PFSK-1 (cell line): Measurements from ENCODE around the gene DYNC1LI1.

Source experiments
- FOXP2 ChIP-seq: optimal IDR thresholded peaks from 2 replicates; pipeline ENCODE3; 2011; ENCODE audit warnings: borderline replicate concordance, control low read depth, inconsistent platforms; ENCODE audit not compliant: insufficient read depth; ENCODE audit errors: extremely low read length, extremely low read depth
- TAF1 ChIP-seq: IDR thresholded peaks from 2 replicates; pipeline ENCODE4 v1.6.1; 2012; ENCODE audit warnings: low read length, control low read depth, borderline replicate concordance; ENCODE audit not compliant: insufficient read depth
- TF ChIP-seq, protein P1 (sequence below), 2 experiments: IDR thresholded peaks; 2 replicates each; pipeline versions ENCODE4 v1.6.1 to v1.8.0; 2011 to 2012; ENCODE audit warnings: low read depth in 2 of 2, low read length in 2 of 2, control low read depth in 1 of 2, inconsistent platforms in 1 of 2, mild to moderate bottlenecking in 1 of 2, moderate library complexity in 1 of 2; ENCODE audit not compliant: insufficient read depth in 1 of 2

DNA sequence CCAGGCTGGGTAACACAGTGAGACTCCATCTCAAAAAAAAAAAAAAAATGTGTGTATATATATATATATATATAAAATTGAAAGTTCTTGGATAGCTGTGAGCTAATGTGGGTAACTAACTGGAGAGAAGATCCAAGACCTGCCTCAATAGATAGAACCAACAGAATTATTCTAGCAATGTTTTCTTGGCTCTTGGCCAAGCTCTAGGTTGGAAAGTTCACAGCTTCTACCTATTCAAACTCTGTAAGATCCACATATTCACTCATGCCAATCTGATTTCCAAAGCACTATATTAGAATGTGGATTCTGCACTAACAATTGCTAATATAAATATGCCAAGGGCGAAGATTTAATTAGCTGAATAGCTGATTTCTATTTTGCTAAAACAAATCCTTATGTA, 38.2 kb downstream of the DYNC1LI1 start:
- TF ChIP-seq FOXP2 (no peak), TAF1 (no peak)
- TF ChIP-seq, protein P1, sequence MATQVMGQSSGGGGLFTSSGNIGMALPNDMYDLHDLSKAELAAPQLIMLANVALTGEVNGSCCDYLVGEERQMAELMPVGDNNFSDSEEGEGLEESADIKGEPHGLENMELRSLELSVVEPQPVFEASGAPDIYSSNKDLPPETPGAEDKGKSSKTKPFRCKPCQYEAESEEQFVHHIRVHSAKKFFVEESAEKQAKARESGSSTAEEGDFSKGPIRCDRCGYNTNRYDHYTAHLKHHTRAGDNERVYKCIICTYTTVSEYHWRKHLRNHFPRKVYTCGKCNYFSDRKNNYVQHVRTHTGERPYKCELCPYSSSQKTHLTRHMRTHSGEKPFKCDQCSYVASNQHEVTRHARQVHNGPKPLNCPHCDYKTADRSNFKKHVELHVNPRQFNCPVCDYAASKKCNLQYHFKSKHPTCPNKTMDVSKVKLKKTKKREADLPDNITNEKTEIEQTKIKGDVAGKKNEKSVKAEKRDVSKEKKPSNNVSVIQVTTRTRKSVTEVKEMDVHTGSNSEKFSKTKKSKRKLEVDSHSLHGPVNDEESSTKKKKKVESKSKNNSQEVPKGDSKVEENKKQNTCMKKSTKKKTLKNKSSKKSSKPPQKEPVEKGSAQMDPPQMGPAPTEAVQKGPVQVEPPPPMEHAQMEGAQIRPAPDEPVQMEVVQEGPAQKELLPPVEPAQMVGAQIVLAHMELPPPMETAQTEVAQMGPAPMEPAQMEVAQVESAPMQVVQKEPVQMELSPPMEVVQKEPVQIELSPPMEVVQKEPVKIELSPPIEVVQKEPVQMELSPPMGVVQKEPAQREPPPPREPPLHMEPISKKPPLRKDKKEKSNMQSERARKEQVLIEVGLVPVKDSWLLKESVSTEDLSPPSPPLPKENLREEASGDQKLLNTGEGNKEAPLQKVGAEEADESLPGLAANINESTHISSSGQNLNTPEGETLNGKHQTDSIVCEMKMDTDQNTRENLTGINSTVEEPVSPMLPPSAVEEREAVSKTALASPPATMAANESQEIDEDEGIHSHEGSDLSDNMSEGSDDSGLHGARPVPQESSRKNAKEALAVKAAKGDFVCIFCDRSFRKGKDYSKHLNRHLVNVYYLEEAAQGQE (IDR thresholded peaks at IDR 0.05; ENCODE audit: insufficient read depth in 1 of 2, low read depth in 2 of 2, low read length in 2 of 2): no peak
